Erythroblast (primary cell): ENCODE measurements around the gene MPST.

Source experiments
- GATA1 ChIP-seq: IDR thresholded peaks from 2 replicates; pipeline ENCODE4 v1.6.1; 2011; ENCODE audit warnings: low read depth, mild to moderate bottlenecking, control low read depth, low read length, moderate library complexity
- POLR2A ChIP-seq: IDR thresholded peaks from 2 replicates; pipeline ENCODE4 v1.6.1; 2011; ENCODE audit warnings: mild to moderate bottlenecking, low read length

GRCh38 chr22:37009490-37009889 is 10.1 kb upstream of the MPST start:
- TF ChIP-seq POLR2A (no peak), GATA1 (no peak)
